ENCODE measurements around the gene ZNF107.

The ZNF107 gene

DNA sequence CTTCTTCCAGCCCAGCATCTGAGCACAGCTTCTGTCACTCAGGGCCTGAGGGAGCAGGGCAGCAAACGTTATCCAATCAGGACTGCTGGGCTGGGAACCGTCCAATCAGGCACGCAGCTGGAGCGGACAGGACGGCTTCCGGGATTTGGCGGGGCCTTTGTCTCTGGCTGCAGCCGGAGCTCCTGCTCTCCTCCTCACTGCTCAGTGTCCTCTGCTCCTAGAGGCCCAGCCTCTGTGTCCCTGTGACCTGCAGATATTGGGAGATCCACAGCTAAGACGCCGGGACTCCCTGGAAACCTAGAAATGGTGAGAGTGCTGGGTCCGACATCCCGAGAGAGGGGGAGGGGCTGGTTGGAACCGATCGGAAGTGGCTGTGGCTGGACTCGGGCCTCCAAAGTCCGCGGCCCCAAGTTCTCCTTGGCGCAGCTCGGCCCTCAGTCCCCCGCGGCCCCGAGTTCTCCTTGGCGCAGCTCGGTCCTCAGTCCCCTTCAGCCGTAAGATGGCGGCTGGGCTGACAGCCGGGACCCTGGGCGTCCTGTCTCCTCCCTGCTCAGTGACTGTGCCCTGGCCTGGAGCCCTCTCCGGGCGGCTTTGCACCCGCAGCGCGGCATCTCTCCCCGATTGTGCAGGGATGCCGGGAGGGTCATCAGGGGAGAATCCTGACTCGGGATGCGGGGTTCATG is at the start of gene ZNF107:
Gene ZNF107 (plus strand): TSS at position 154 of the 683 bp plus-strand sequence. CDS start 150 bp downstream, at position 304.
- peak; percentile 67 for DNase-seq (ENCODE audit: low read depth, low spot score)

DNA sequence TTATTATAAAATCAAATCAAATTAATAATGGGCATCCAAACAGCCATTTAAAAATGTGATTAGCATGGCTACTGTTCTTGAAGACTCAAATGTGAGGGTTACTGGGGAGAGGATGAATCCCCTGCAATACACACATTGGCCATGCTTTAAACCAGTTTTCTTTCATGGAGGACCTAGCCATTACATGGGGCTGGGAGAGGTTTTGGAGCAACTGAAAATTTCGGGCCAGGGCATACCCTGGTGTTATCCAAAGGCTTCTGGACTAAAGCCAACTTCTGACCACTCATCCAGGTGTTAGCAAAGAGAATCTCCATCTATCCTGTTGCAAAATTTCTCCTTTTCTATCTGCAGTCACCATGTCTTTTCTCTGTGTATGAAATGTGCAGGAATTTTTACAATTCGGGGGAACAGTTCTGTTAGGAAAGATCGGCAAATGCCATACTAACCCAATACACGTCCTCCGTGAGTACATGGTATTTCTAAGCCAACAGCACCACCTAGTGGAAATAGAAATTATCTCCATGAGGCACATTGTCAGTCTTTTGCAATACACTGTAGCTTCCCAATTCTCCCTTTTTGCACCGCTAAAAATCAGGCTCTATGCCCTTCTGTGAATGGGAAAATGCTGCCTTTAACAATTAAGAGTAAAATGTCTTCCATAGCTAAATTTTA is 47.0 kb upstream of the ZNF107 start:
- no peak for DNase-seq (ENCODE audit: low read depth, low spot score)

DNA sequence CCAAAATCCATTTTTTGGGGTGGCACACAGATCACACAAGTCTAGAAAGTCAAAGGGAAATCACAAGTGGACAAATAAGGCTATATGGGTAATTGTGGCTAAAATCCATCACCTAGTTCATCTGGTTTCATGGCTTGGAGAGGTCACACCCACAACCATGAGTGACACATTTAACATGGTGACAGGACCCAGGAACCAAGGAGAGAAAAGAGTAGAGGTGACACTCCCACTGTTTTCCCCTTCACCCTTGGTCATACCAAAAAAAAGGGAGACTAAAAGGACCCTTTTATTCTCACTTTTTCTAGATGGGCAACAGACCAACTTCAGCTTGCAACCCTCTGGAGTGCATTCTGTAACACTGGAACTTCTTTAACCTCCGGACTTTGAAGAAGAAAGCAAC is 46.2 kb upstream of the ZNF107 start:
- DNase-seq (ENCODE audit: low read depth, low spot score), result no peak

DNA sequence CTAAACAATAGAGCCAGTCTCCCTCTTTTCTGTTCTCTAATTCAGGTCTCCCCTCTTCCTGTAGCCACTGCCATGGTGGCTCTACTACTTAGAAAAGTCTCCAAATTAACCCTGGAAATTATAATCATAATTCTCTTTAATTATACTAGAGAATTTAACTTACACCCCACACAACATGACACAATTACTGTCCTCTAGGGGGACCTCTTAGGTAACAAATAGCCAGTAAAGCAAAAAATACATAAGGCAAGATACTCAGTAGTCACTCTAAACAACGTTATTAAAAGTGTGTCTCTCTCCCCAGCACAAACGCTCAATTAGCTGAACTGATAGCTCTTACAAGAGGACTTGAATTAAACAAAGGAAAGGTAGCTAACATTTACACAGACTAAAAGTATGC is 44.3 kb upstream of the ZNF107 start:
- DNase-seq (ENCODE audit: low read depth, low spot score), result no peak

DNA sequence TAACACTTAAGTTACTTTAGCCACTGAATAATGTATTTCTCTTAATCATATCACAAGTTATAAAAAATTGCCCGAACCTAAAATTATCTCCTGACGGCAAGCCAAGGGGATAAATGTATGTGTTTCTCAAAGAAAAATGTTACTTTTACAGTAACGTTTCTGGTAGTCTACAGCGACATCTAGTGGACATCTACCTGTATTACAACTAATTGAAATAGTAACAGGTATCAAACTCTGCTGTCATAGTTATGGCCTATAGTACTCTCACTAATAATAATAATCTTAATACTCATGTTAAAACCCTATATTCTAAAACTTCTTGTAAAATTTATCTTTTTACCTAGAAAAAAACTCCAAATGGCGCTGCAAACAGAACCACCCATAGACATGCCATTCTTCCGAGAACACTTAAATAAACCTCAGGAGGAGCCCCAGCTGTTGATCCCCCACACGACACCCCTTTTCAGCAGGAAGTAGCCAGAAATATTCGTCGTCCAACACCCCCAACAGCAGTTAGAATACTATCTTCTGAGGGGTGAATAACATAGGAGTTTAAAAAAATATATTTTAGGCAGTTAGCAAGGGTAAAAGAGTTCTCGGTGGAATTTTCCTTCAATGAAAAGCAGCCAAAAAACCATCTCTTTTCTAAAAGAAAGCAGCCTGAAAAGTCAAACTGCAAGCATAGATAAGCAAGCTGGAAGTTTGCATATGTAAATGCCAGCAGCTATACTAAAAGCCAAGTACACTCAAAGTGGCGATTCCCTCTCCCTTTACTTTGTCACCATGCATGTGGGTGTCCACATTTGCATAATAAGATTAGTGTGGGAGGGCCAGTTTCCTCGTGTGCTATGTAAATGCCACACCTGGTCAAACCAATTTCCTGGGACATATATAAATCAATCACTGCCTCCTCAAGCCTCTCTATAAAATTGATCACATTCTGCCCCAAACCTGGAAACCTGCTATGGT is 40.5 kb upstream of the ZNF107 start:
- DNase-seq (ENCODE audit: low read depth, low spot score), result no peak

DNA sequence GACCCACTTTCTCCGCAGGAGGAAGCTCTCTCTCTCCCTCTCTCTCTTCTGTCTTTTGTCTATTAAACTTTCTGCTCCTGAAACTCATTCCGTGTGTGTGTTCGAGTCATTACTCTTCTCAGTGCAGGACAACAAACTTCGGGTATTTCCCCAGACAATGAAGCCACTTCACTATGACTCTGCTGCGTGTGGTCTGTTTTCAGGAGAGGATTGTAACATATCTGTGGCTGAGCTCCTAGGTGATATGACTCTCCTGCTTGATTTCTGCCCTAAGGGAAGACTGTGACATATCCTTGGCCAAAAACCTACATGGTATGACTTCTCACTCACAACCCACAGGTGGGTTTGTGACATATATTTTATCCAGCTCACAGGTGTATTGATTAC is 39.9 kb upstream of the ZNF107 start:
- DNase-seq (ENCODE audit: low read depth, low spot score), result no peak

DNA sequence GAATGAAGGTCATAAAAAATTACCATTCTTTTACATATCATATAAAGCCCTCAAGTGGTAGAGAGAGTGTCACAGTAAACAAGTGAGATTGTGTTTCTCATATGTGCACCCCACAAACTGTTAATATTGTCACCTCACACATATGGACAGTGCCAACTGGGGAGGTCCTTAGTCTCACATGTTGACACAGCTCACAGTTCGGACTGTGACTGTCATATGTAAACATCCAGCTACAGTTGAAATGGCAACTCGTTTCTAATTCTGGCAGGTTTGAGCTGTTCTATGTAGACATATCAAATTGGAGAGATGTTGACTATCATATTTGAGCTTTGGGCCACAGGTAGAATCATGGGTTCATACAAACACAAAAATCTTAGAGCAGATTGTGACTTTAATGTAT is 39.4 kb upstream of the ZNF107 start:
- DNase-seq (ENCODE audit: low read depth, low spot score), result no peak

DNA sequence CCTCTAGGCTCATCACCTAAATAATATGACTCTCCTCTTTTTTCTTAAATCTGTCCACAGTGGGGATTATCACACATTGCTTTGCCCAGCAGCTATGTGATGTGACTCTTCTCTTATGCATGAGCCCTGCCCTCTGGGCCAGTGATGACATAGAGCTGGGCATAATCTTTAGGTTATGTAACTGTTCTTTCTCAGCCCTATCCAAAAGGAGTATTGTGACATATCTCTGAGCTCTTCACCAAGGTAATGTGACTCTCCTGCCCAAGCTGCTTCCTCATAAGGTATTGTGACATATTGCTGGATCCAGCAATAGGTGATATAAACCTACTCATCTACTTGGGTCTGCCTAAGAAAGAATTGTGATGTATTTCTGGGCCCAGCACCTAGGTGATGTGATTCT is 37.7 kb upstream of the ZNF107 start:
- no peak for DNase-seq (ENCODE audit: low read depth, low spot score)

DNA sequence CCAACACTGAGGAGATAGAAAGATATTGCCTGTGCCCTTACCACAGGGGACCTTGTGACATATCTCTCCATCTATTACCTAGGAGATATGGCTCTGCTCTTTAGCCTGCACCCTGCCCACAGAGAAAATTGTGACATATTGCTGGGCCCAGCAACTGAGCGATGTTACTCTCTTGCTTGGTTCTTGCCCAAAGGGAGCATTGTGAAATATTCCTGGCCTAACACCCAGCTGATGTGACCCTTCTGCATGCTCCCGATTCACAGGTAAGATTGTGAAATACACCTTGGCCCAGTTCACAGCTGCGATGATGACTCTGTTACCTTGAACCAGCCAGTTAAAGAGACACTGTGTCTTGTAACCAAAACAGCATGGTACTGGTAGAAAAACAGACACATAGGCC is 37.2 kb upstream of the ZNF107 start:
- no peak for DNase-seq (ENCODE audit: low read depth, low spot score)

DNA sequence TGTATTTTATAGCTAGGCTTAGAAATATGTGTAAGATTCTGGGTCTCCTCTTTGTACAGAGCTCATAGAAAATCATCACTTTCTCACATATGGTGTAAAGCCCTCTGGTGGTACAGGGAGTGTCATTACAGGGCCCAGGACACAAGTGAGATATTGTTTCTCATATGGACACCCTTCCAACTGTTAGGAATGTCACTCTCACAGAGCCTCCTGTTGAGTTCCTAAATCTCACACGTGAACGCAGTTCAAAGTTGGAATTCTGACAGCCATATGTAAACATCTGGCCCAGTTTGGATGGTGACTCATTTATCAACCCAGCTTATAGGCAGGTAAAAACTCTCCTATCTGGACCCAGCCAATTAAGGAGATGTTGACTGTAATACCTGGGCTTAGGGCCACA is 35.4 kb upstream of the ZNF107 start:
- no peak for DNase-seq (ENCODE audit: low read depth, low spot score)

DNA sequence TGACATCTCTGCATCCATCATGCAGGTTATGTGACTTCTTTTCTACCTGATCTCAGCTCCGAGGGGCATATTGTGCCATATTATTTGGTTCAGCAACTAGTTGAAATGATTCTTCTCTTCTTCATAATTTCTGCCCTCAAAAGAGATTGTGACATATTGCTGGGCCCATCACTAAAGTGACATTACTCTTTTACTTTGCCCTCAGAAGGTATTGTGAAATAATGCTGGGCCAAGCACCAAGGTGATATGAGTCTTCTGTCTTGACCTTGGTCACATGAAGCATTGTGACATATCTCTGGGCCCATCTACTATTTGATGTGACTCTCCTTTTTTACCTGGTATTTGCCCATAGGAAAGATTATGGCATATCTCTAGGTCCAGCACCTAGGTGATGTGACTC is 33.9 kb upstream of the ZNF107 start:
- DNase-seq (ENCODE audit: low read depth, low spot score), result no peak

DNA sequence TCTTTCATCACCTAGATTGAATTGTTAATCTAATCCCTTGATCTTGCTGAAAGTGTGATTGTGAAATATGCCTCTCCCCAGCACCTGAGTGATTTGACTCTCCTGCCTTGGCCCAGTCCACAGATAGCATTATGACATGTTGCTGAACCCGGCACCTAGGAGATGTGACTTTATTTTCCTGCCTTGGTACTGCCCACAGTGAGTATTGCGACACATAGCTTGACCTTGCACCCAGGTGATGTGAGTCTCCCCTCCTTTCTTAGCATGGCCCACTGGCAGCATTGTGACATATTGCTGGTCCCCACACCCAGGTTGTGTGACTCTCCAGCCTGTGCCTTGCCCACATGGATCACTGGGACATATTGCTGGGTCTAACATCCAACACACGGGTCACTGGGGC is 32.5 kb upstream of the ZNF107 start:
- DNase-seq (ENCODE audit: low read depth, low spot score), result no peak

DNA sequence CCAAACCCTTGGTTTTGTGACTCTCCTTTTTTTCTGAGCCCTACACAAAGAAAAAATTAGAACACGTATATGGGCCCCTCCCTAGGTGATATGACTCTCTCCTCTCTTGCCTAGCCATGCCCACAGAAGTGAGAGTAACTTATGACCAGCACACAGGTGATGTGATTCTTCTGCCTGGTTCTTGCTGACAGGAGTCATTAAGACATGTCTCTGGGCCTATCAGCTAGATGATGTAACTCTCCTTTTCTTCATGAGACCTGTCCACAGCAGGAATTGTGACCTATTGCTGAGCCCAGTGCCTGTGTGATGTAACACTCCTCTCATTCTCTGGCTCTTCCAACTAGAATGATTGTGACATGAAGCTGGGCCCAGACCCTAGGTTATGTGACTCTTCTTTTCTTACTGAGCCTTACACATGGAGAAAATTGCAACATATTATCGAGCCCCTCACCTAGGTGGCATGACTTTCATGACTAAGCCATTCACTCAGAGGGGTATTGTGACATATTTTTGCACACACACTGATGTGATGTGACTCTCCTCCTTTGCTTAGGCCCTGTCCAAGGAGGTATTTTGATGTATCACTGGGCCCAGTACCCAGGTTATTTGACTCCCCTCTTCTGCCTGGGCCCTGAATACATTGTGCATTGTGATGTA is 31.4 kb upstream of the ZNF107 start:
- DNase-seq (ENCODE audit: low read depth, low spot score), result no peak

DNA sequence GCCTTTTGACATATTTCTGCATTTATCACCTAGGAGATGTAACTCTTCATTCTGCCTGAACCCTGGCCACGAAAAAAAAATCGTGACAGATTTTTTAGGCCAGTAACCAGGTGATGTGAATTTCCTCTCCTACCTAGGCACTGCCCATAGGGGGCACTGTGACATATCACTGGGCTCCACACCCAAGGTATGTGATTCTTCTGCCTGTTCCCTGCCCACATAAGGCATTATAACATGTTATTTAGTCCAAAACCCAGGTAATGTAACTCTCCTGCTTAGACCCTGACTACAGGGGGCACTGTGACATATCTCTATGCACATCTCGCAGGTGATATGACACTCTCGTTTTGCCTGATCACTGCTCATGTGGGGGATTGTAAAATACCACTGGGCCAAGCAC is 29.5 kb upstream of the ZNF107 start:
- DNase-seq (ENCODE audit: low read depth, low spot score), result no peak

DNA sequence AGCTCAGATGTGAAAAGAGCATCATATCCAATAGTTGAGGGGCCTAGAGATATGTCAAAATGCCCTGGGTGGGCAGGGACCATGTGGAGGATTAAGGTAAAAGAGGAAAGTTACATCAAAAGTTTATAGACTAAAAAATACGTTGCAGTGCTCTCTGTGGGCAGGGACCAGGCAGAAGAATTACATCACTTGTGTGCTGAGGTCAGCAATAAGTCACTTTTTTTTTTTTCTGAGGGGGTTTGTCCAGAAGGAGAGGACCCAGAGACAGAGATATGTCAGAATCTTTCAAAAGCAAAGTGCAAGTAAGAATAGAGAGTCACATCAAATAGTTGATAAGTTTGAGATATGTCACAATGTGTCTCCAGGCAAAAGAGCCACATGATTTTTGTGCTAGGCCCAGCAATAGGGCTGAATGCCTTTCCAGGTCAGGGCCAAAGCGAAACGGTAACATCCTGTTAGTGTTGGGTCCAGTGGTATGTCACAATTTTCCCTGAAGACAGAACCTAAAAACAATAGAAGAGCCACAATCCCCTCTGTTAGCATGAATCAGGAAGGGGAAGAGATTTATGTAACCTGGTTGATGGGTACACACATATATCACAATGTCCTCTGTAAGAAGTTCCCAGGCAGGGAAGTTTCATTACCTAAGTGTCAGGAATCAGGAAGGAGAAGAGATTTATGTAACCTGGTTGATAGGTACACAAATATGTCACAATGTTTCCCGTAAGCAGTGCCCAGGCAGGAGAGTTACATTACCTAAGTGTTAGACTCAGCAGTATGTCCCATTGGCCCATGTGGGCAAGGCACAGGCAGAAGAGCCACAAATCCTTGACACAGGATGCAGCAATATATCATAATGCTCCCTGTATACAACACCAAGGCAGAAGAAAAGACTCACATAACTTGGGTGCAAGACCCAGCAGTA is 28.1 kb upstream of the ZNF107 start:
- no peak for DNase-seq (ENCODE audit: low read depth, low spot score)

DNA sequence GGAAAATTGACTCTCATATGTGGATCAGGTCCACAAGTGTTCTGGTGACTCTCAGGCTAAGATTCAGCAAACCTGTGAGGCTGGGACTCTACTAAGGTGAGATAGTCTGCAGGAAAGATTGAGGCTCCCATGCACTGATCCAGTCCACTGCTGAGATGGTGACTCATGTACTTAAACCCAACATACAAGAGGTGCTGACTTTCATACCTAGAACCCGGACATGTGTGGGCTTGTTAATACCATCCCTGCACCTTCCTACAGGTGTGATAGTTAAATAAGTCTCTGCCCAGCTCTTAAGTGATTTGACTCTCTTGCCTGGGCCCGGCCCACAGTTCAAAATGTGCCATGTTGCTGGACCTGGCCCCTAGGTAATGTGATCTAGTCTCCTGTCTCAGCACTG is 27.1 kb upstream of the ZNF107 start:
- DNase-seq (ENCODE audit: low read depth, low spot score), result no peak

DNA sequence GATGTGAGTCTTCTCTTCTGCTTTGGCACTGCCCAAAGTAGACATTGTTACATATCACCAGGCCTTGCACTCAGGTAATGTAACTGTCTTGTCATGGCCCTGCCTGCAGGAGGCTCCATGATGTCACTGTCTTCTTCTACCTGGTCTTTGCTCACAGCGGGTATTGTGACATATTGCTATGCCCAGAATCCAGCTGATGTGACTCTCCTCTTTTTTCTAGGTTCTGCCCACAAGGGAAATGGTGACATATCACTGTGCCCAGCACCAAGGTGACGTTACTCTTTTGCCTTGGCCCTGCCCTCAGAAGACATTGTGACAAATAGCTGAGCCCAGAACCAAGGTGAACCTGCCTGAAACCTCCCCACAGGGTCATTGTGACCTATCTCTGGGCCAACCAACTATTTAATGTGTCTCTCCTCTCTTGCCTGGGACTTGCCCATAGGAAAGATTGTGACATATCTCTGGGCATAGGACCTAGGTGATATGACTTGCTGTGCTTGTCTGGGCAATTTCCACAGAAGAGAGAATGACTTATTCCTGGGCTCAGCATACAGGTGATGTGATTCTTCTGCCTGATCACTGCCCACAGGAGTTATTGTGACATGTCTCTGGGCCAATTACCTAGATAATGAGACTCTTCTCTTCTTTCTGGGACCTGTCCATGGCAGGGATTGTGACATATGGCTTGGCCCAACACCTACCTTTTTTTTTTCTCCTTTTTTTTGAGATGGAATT is 26.5 kb upstream of the ZNF107 start:
- DNase-seq (ENCODE audit: low read depth, low spot score), result no peak

DNA sequence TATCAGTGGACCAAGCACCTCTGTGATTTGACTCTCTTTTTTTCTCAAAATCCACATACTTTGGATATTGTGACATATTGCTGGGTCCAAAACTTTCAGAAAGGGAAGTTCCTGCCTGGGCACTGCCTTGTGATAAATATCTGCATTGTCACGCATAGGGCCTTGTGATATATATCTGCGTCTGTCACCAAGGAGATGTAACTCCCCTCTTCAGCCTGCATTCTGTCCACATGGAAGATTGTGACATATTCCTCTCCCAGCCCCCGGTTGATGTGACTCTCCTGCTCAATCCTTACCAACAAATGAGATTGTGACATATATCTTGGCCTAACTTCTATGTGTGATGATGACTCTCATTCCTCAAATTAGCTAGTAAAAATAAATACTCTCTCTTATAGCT is 25.4 kb upstream of the ZNF107 start:
- no peak for DNase-seq (ENCODE audit: low read depth, low spot score)

DNA sequence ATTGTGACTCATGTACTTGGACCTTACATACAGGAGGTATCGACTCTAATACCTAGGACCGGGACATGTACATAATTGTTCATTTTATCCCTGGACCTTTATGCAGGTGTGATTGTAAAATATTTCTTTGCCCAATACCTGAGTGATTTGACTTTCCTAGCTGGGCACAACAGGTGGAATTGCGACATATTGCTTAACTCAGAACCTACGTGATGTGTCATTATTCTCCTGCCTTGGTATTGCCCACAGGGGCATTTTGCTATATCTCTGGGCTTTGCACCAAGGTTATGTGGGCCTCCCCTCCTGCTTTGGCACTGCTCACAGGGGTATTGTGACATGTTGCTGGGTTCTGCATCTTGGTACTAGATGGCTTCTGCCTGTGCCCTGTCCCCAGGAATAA is 23.9 kb upstream of the ZNF107 start:
- DNase-seq (ENCODE audit: low read depth, low spot score), result no peak

DNA sequence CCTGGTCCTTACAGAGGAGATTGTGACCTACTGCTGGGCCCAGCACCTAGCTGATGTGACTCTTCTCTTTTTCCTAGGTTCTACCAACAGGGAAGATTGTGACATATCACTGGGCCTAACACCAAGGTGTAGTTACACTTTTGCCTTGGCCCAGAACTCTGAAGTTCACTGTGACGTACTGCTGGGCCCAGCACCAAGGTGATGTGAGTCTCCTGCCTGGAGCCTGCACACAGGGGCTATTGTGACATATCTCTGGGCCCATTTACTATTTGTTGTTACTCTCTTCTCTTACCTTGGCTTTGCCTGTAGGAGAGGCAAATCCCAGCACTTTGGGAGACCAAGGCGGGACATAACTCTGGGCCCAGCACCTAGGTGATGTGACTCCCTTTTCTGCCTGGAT is 23.1 kb upstream of the ZNF107 start:
- DNase-seq (ENCODE audit: low read depth, low spot score), result no peak
